Measurements from ENCODE around the gene CD300LB. TPM values are rescaled to one million over a fixed set of nuclear protein-coding genes. Genes with fewer than 3 reads are reported as not detected.

The CD300LB gene
- polyA plus RNA-seq, 3 donors, result 0.17 to 0.44 (median 0.20) TPM

DNA sequence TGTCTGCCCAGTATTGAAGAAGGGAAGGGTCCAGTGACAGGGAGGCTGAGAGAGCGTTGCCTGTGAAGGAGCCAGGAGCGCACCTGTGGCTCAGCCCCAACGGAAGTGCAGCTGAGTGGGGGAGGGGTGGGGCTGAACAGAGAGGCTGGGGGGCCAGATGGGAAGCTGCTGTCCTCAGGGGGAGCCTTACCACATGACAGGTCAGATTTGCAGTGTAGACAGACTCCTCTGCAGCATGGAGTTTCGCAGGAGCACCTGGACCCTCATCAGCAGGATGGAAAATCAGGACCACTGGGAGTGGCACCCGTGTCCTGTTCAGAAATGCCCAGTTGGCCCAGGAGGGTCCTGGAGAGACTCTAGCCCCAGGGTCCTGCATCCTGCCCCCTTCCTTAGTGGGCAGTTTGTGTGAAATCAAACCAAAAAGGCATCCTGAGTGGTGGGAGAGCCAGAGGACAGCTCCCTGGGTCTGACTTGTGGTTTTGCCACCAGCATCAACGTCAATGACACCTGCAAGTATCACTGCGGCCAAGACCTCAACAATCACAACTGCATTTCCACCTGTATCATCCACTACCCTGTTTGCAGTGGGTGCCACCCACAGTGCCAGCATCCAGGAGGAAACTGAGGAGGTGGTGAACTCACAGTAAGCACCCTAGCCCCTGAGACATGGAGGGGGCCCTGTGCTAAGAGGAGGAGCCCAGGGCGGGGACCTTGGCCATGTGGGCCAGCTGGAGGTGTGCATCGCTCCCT is 57.1 kb downstream of the CD300LB start:
- no peak for DNase-seq (ENCODE audit: extremely low read depth in 1 of 11, low read depth in 9 of 11, low spot score in 4 of 11)

DNA sequence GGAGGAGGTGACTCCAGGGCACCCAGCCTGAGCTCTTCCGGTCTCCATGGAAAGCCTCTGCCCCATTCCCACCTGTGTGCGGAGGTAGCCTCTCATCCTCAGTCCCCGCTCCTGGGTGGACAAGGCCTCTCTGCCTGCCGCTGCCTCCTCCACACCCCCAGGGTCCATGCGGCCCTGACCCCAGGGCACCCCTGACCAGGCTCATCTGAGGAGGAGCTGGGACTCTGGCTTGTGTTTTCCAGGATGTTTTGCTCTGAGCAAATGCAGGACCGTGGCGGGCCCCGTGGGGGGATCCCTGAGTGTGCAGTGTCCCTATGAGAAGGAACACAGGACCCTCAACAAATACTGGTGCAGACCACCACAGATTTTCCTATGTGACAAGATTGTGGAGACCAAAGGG is 58.0 kb downstream of the CD300LB start:
- no peak for DNase-seq (ENCODE audit: extremely low read depth in 1 of 11, low read depth in 9 of 11, low spot score in 4 of 11)

DNA sequence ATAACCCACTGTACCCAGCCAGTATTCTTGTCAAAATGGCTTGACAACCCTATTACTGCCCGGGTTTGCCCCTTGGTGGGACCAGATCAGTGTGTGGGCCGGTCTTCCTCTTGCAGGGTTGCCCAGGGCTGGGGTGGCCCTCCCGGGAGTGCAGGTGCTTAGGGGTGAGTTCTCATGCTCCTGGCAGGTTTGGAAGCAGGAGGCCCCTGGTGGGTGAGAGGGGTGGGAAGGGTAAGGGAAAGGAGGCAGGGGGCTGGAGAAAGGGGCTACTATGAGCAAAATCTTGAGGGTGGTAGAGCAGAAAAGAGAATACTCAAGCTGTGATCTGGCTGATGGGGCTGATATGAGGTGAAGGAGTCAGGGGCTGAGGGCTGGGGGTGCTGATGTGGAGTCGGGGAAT is 58.4 kb downstream of the CD300LB start:
- DNase-seq (ENCODE audit: extremely low read depth in 1 of 11, low read depth in 9 of 11, low spot score in 4 of 11), result no peak

DNA sequence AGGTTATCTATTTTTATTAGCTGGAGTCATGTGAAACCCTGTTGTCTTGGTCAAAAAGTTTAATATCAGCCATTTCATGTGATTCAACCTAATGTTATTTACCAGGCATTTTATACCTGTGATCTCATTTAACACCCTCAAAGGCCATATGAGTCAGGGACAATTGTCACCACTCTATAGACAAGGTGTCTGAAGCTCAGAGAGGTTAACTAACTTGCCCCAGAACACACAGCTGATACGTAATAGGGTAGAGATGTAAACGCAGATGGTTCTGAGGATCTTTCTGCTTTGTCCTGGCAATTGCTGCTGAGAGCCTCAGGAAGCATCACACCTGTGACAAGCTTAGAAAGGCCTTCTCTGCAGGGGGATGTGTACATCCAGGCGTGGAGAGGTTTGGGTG is 59.9 kb downstream of the CD300LB start:
- DNase-seq (ENCODE audit: extremely low read depth in 1 of 11, low read depth in 9 of 11, low spot score in 4 of 11), result no peak

Other genes with a start within 250 kb of the CD300LB start
- under 1 TPM; 0.30 to 0.79 (median 0.66) TPM for gene KIF19, start 205.2 kb downstream of the CD300LB start, polyA plus RNA-seq (ENCODE audit: insufficient read length in 3 of 3)
- gene BTBD17, start 169.6 kb downstream of the CD300LB start, polyA plus RNA-seq (ENCODE audit: insufficient read length in 3 of 3), result under 1 TPM; 0.11 to 0.26 (median 0.11) TPM
- under 1 TPM in 1 of 3 donors, not detected in 2; 0.11 TPM for gene GPR142, start 164.0 kb downstream of the CD300LB start, polyA plus RNA-seq (ENCODE audit: insufficient read length in 3 of 3)
- gene GPRC5C, start 99.4 kb downstream of the CD300LB start, polyA plus RNA-seq (ENCODE audit: insufficient read length in 3 of 3), result 100 to 1,000 TPM in 2 of 3 donors, 10 to 100 TPM in 1; 86.9 to 134 (median 115) TPM
- gene CD300A, start 64.8 kb downstream of the CD300LB start, polyA plus RNA-seq (ENCODE audit: insufficient read length in 3 of 3), result 1 to 10 TPM in 2 of 3 donors, under 1 TPM in 1; 1.00 to 2.8 (median 1.8) TPM
- under 1 TPM; 0.34 to 0.59 (median 0.54) TPM for gene CD300C, start 14.6 kb upstream of the CD300LB start, polyA plus RNA-seq (ENCODE audit: insufficient read length in 3 of 3)
- gene CD300H, start 36.0 kb upstream of the CD300LB start, polyA plus RNA-seq (ENCODE audit: insufficient read length in 3 of 3), result under 1 TPM in 1 of 3 donors, not detected in 2; 0.42 TPM
- gene CD300LD, start 60.8 kb upstream of the CD300LB start, polyA plus RNA-seq (ENCODE audit: insufficient read length in 3 of 3), result not detected
- under 1 TPM; 0.16 to 0.42 (median 0.33) TPM for gene CD300E, start 92.3 kb upstream of the CD300LB start, polyA plus RNA-seq (ENCODE audit: insufficient read length in 3 of 3)
- gene CD300LF, start 181.4 kb upstream of the CD300LB start, polyA plus RNA-seq (ENCODE audit: insufficient read length in 3 of 3), result under 1 TPM; 0.28 to 0.83 (median 0.47) TPM
- 1 to 10 TPM; 5.3 to 6.7 (median 6.2) TPM for gene RAB37, start 205.8 kb upstream of the CD300LB start, polyA plus RNA-seq (ENCODE audit: insufficient read length in 3 of 3)
- gene NHERF1, start 217.2 kb upstream of the CD300LB start, polyA plus RNA-seq (ENCODE audit: insufficient read length in 3 of 3), result 100 to 1,000 TPM; 158 to 197 (median 171) TPM
- 10 to 100 TPM; 40.8 to 54.9 (median 46.7) TPM for gene NAT9, start 244.9 kb upstream of the CD300LB start, polyA plus RNA-seq (ENCODE audit: insufficient read length in 3 of 3)

Measured in renal cortex interstitium (tissue), 11 donors.